ENCODE results near the gene BAIAP2.
A peak's percentile ranks its signal among the peaks of the same experiment; 100 is the strongest.

BAIAP2 gene

DNA sequence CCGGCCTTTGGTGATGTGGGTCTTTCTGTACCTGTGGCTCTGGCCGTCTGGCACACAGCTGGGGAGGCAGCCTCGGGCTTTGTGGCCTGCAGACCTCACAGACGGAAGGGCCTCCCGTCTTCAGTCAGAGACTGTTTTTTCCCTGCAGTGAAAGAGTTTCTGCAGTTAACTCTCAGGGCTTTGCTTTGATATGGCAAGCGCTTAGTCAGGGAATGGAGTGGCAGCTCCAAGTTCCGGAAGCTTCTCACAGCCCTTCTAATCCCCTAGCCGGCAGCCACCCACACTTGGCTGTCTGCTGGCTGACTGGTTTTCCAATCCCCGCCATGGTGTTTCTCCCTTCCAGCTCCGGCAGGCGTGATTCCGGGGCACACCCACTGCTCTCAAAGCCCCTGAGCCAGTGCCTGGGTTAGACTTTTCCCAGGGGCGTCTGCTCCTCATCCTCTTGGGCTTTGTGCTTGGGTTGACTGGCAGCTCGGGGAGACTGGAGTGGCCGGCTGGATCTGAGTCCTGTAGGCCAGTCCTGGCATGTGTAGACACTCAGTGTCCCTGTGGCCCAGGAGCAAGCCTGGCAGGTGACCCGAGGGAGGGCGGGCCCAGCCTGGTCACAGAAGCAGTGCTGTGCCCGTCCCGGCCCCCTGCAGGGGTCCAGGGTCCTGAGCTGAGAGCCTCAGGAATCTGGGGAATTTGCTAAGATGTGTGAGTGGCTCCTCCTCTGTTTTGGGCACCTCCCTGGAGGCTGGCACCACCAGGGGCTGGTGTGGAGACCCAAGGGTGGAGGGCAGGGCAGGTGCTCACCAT lies 29.9 kb downstream of the BAIAP2 start:
- Histone ChIP-seq H3K27me3 (replicated peaks) (no peaks in the 10 kb centered on the region), H3K4me3 (ENCODE audit: low read depth, low read length) (no peak overlapping the region), H3K27ac (peak overlapping the region; percentile 34), H3K36me3 (replicated peaks) (peaks cover 6% of the 10 kb centered on the region)
- TF ChIP-seq CTCF (IDR thresholded peaks at IDR 0.05; ENCODE audit: low read depth, low read length, missing control alignments) = no peak
- in situ Hi-C loops (cut with HindIII; ENCODE audit: low pct_ligation_motif_present, low sequenced_read_pairs) = no loop called here
- peak; percentile 61 for DNase-seq

DNA sequence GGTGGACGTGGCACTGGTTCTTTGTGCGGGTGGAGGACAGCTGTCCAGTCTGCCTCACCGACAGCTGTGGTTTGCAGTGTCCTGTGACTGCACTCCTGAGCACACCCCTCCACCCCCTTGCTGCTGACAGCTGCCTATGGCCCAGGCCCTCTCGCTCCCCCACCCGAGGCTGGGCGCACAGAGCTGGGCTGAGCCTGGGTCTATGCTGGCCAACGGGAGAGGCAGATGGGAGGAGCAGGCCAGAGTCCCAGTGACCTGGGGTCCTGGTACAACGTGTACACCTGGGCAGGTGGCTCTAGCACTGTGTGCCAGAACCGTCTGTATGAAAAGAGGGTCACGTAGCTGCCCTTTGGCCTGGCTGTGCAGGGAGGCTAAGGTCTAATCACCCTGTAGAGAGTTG lies 30.5 kb downstream of the BAIAP2 start:
- TF ChIP-seq CTCF (IDR thresholded peaks at IDR 0.05; ENCODE audit: low read depth, low read length, missing control alignments) = no peak
- no peak overlapping the region for H3K4me3 ChIP-seq (ENCODE audit: low read depth, low read length)
- in situ Hi-C loops (cut with HindIII; ENCODE audit: low pct_ligation_motif_present, low sequenced_read_pairs) = no loop called here
- no peak for DNase-seq
- H3K27me3 ChIP-seq (replicated peaks) = no peaks in the 10 kb centered on the region
- H3K27ac ChIP-seq = peak overlapping the region; percentile 34
- H3K36me3 ChIP-seq (replicated peaks) = peaks cover 6% of the 10 kb centered on the region

DNA sequence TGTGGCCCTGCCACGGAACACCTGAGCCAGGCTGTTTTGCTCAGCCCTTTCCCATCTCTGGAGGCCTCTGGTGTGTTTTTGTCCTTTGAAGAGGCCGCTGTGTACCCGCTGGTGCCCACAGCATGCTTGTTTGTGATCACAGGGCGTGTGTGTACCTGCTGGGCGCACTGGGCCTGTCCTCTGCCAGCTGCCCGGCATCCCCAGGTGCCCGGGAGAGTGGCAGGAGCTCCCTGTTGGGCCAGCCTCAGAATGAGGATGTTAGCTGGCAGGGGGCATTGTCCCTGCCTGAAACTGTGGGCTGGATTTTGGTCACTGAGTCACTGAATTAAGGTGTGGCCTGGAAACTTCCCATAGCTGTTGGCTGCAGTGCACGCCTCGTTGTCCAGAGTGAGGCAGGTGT lies 31.1 kb downstream of the BAIAP2 start:
- Histone ChIP-seq H3K4me3 (ENCODE audit: low read depth, low read length) (no peak overlapping the region), H3K36me3 (replicated peaks) (peaks cover 6% of the 10 kb centered on the region), H3K27ac (no peak overlapping the region), H3K27me3 (replicated peaks) (no peaks in the 10 kb centered on the region)
- no peak for TF ChIP-seq CTCF (IDR thresholded peaks at IDR 0.05; ENCODE audit: low read depth, low read length, missing control alignments)
- DNase-seq = no peak
- in situ Hi-C loops (cut with HindIII; ENCODE audit: low pct_ligation_motif_present, low sequenced_read_pairs) = no loop called here

DNA sequence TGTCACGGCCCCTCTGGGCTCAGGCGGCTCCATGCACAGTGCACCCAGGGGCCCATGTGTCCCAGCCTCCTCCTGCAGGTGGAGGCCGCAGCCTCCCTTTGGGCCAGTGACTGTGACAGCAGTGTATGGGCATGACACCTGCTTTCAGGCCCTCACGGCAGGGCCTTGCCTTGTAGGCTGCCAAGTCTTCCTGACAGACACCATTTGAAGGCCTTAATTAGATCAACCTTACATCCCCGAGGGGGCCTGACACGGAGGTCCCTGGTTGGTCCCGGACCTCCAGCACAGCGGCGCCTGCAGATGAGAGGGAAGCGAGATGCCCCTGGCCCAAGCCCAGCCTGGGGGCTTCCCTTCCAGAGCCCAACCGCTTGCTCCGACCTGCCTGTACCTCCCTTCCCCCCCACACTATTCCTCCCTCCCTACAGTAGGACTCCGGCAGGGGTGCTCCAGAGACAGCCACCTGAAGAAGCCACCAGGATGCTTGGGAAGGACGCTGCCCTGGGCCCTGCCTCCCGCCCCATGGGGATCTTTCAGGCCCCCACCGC lies 31.9 kb downstream of the BAIAP2 start:
- TF ChIP-seq CTCF (IDR thresholded peaks at IDR 0.05; ENCODE audit: low read depth, low read length, missing control alignments) = no peak
- no peak for DNase-seq
- in situ Hi-C loops (cut with HindIII; ENCODE audit: low pct_ligation_motif_present, low sequenced_read_pairs) = no loop called here
- Histone ChIP-seq H3K4me3 (ENCODE audit: low read depth, low read length) (no peak overlapping the region), H3K36me3 (replicated peaks) (peaks cover 2% of the 10 kb centered on the region), H3K27me3 (replicated peaks) (no peaks in the 10 kb centered on the region), H3K27ac (no peak overlapping the region)

- no peak for TF ChIP-seq CTCF (IDR thresholded peaks at IDR 0.05; ENCODE audit: low read depth, low read length, missing control alignments)
- no peak overlapping the region for H3K4me3 ChIP-seq (ENCODE audit: low read depth, low read length)
- no peak for DNase-seq
- in situ Hi-C loops (cut with HindIII; ENCODE audit: low pct_ligation_motif_present, low sequenced_read_pairs) = no loop called here
- H3K27ac ChIP-seq = no peak overlapping the region
- no peaks in the 10 kb centered on the region for H3K27me3 ChIP-seq (replicated peaks)
- H3K36me3 ChIP-seq (replicated peaks) = peaks cover 2% of the 10 kb centered on the region
Observed at GRCh38 chr17:81067391-81067811, 32.5 kb downstream of the BAIAP2 start.

Data from brain microvascular endothelial cell (primary cell).